Nephron (organoid): ENCODE measurements around the gene ADCY9.
A peak's percentile ranks its signal among the peaks of the same experiment; 100 is the strongest.

Source experiments
- H3K27ac Mint-ChIP-seq, 3 experiments: 2 replicates each; pipeline ENCODE4 v1.8.0; 2020; ENCODE audit warnings: mixed read lengths in 3 of 3, mild to moderate bottlenecking in 2 of 3, moderate library complexity in 1 of 3
- H3K27me3 Mint-ChIP-seq: 2 replicates; pipeline ENCODE4 v1.8.0; 2021; ENCODE audit warnings: low read depth, mild to moderate bottlenecking, moderate library complexity, mixed read lengths
- H3K36me3 Mint-ChIP-seq: 2 replicates; pipeline ENCODE4 v1.8.0; 2020; ENCODE audit warnings: low read depth, mixed read lengths
- H3K4me1 Mint-ChIP-seq: 2 replicates; pipeline ENCODE4 v1.8.0; 2020; ENCODE audit warnings: mixed read lengths
- H3K4me3 Mint-ChIP-seq, 3 experiments: 2 replicates each; pipeline ENCODE4 v1.8.0; 2020; ENCODE audit warnings: mild to moderate bottlenecking in 3 of 3, mixed read lengths in 3 of 3, moderate library complexity in 2 of 3
- H3K9me3 Mint-ChIP-seq: 2 replicates; pipeline ENCODE4 v1.8.0; 2020; ENCODE audit warnings: mixed read lengths
- CTCF ChIP-seq, 3 experiments: fragments of 200-600 bp; sonication (generic); IDR thresholded peaks; one replicate each; pipeline ENCODE4 v1.5.0; 2021; ENCODE audit warnings: antibody characterized with exemption in 3 of 3; ENCODE audit not compliant: unreplicated experiment in 3 of 3

ADCY9 gene

GRCh38 chr16:3986235-3986544, 130.1 kb downstream of the ADCY9 start:
- H3K4me3 Mint-ChIP-seq, result no peak overlapping the region
- no peak for TF ChIP-seq CTCF (IDR thresholded peaks at IDR 0.05; ENCODE audit: unreplicated experiment in 3 of 3)
- no peaks in the 10 kb centered on the region for H3K9me3 Mint-ChIP-seq

GRCh38 chr16:3984111-3985060, 131.9 kb downstream of the ADCY9 start:
- H3K4me1 Mint-ChIP-seq, result peaks cover 28% of the 10 kb centered on the region
- H3K4me3 Mint-ChIP-seq, result no peak overlapping the region
- no peak overlapping the region for H3K27ac Mint-ChIP-seq
- TF ChIP-seq CTCF (IDR thresholded peaks at IDR 0.05; ENCODE audit: unreplicated experiment in 3 of 3), result no peak
- no peaks in the 10 kb centered on the region for H3K9me3 Mint-ChIP-seq
- H3K27me3 Mint-ChIP-seq, result peaks cover 3% of the 10 kb centered on the region
- no peaks in the 10 kb centered on the region for H3K36me3 Mint-ChIP-seq

More at GRCh38 chr16:3986235-3986544, 130.1 kb downstream of the ADCY9 start:
- H3K4me1 Mint-ChIP-seq, result peaks cover 13% of the 10 kb centered on the region
- no peaks in the 10 kb centered on the region for H3K36me3 Mint-ChIP-seq
- H3K27me3 Mint-ChIP-seq, result peaks cover 3% of the 10 kb centered on the region
- H3K27ac Mint-ChIP-seq, result no peak overlapping the region

DNA sequence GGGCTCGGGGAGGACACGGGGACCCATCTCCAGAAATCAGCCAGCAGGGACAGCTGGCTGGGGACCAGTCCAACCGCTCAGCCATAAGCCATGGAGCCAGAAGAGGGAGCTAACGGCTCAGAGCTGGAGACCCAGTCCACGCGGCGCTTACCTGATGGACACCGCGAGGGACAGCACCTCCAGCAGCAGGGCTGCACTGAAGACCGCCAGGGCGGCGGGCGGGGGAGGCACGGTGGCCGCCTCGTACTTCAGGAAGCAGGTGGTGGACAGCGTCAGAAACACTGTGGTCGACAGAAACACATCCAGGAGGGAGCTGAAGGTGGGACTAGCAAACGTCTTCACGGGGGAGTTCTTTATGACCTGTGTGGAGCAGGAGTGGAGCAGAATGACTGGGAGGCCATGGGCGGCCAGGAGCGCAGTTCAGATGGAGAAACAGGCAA, 133.1 kb downstream of the ADCY9 start:
- Mint-ChIP-seq H3K9me3 (no peaks in the 10 kb centered on the region), H3K27me3 (peaks cover 7% of the 10 kb centered on the region), H3K36me3 (no peaks in the 10 kb centered on the region), H3K27ac (peak overlapping the region in 2 of 3 experiments; percentile 85 to 97), H3K4me3 (peak overlapping the region in 2 of 3 experiments; percentile 20 to 51), H3K4me1 (peaks cover 28% of the 10 kb centered on the region)
- TF ChIP-seq CTCF (IDR thresholded peaks at IDR 0.05; ENCODE audit: unreplicated experiment in 3 of 3), result peak; percentile 65 to 83 (median 82)

DNA sequence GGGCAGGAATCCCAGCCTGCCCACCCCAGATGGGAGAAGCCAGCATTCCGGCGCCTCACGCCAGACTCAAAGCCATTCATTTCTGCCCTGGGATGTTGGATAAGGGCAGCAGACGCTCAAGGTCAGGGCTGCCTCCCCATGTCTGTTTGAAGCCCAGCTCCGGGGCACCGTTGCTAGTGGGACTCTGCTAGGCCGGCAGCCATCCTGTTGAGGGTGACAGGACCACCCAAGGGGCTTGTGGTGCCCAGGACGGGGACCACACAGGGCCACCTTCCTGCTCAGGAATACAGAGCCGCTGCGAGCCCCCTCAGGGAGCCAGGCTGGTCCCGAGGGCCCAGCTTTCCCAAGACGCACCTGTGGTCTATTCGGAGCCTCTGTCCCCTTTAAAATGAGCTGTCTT, 134.0 kb downstream of the ADCY9 start:
- peaks cover 28% of the 10 kb centered on the region for H3K4me1 Mint-ChIP-seq
- H3K27me3 Mint-ChIP-seq, result peaks cover 7% of the 10 kb centered on the region
- peaks cover under 1% of the 10 kb centered on the region for H3K36me3 Mint-ChIP-seq
- no peak for TF ChIP-seq CTCF (IDR thresholded peaks at IDR 0.05; ENCODE audit: unreplicated experiment in 3 of 3)
- no peak overlapping the region for H3K4me3 Mint-ChIP-seq
- H3K27ac Mint-ChIP-seq, result peak overlapping the region in 2 of 3 experiments; percentile 85 to 97
- H3K9me3 Mint-ChIP-seq, result no peaks in the 10 kb centered on the region

DNA sequence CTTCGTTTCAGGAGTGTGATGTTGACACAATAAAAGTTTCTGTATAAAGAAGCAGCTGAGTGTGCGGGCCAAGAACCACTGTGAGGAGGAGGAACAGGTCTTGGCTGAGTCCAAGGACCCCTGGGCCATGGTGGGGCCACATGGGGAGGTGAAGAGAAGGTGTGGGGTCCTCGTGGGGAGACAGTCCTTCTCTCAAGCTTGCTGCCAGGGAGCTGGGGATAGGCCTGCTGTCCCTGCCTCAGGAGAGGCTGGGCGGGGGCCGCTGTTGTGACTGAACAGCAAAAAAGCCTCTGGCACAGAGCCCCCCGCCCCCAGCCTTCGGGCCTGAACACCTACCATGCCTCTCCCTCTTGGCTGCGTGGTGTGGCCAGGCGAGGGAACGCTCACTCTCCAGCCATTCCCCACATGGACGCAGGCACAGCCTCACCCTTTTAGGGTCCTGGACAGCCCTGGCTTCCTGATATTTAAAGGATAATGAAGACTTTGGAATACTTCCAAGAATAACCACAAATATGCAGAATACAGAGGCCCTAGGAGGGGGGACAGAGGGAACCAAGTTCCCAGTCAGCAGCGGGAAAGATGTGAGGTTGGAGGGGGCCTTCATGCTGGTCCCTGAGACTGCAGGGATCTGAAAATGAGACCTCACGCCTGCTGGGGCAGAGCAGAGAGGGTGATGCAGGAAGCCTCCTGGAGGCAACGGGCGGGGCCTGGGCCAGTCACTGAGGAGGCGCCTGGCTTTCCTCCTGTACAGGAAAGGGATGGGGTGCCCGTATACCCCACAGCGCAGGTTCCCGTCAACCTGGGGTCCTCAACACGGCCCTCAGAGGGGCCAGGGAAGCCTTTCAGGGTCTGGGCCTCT, 135.8 kb downstream of the ADCY9 start:
- Mint-ChIP-seq H3K4me1 (peaks cover 28% of the 10 kb centered on the region), H3K36me3 (peaks cover 4% of the 10 kb centered on the region), H3K4me3 (peak overlapping the region; percentile 33 to 50 (median 47)), H3K27ac (peak overlapping the region; percentile 97 to 99 (median 97)), H3K27me3 (peaks cover 7% of the 10 kb centered on the region), H3K9me3 (no peaks in the 10 kb centered on the region)
- TF ChIP-seq CTCF (IDR thresholded peaks at IDR 0.05; ENCODE audit: unreplicated experiment in 3 of 3), result no peak
